Endothelial cell of umbilical vein (primary cell): ENCODE results near the gene COQ5.

Source experiments
- EZH2 ChIP-seq: IDR thresholded peaks from 2 replicates; pipeline ENCODE4 v1.6.1; 2012; ENCODE audit warnings: borderline replicate concordance, low read depth, mild to moderate bottlenecking, moderate library complexity, low read length, inconsistent platforms; ENCODE audit not compliant: severe bottlenecking
- FOS ChIP-seq: IDR thresholded peaks from 2 replicates; pipeline ENCODE4 v1.6.1; 2011; ENCODE audit warnings: mild to moderate bottlenecking, low read length, moderate library complexity, borderline replicate concordance; ENCODE audit not compliant: insufficient read depth
- POLR2AphosphoS5 ChIP-seq: IDR thresholded peaks from 2 replicates; pipeline ENCODE4 v1.6.1; 2012; ENCODE audit warnings: low read depth, mild to moderate bottlenecking, control low read depth, low read length, moderate library complexity; ENCODE audit not compliant: insufficient read depth
- TF ChIP-seq, protein P1 (sequence below), 2 donors: IDR thresholded peaks; 1 replicate in 1 of 2; 2 replicates in 1 of 2; pipeline ENCODE4 v1.5.1; 2011; ENCODE audit warnings: low read length in 2 of 2, mild to moderate bottlenecking in 2 of 2, moderate library complexity in 2 of 2, control low read depth in 1 of 2, inconsistent platforms in 1 of 2, low read depth in 1 of 2; ENCODE audit not compliant: insufficient read depth in 1 of 2; ENCODE audit errors: extremely low read depth in 1 of 2

DNA sequence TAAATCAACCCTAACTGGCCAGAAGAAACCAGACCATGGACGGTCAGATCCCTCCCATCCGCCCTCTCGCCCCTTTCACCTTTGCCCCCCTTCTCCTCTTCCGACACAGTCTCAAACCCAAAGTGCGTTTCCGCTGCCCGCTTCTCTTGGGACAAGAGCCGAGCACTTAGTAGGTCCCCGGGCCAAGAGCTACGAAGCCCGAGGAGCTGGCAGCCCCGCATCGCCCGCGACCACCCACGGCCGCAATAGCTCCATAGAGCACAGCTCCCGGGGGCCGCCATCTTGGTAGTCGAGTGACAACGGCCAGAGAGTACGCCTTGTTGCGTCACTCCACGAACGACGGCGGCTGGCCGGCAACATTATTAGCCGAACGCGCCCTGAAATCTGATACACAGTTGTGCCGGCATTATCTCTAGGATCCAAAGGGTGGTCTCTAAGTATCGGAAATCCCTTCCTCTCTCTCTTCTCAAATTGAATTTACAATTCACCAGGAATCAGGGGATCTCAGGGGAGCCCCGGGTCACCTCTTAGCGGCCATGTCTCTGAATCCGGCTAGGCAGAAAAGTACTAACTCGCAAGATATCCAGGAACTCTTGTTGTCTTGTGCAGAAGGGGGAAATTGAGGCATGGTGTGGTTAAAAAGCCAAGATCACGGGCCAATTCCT, at the start of gene COQ5:
- TF ChIP-seq, protein P1, sequence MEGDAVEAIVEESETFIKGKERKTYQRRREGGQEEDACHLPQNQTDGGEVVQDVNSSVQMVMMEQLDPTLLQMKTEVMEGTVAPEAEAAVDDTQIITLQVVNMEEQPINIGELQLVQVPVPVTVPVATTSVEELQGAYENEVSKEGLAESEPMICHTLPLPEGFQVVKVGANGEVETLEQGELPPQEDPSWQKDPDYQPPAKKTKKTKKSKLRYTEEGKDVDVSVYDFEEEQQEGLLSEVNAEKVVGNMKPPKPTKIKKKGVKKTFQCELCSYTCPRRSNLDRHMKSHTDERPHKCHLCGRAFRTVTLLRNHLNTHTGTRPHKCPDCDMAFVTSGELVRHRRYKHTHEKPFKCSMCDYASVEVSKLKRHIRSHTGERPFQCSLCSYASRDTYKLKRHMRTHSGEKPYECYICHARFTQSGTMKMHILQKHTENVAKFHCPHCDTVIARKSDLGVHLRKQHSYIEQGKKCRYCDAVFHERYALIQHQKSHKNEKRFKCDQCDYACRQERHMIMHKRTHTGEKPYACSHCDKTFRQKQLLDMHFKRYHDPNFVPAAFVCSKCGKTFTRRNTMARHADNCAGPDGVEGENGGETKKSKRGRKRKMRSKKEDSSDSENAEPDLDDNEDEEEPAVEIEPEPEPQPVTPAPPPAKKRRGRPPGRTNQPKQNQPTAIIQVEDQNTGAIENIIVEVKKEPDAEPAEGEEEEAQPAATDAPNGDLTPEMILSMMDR (IDR thresholded peaks at IDR 0.05; ENCODE audit: extremely low read depth in 1 of 2, insufficient read depth in 1 of 2, low read depth in 1 of 2, low read length in 2 of 2) = no peak
- no peak for TF ChIP-seq EZH2
- TF ChIP-seq POLR2AphosphoS5 = peak; percentile 94
- TF ChIP-seq FOS = no peak
